ENCODE results near the gene BMPER.

The BMPER gene

GRCh38 chr7:34137176-34137575 lies 231.8 kb downstream of the BMPER start:
- no peak for DNase-seq (ENCODE audit: low spot score)
- TF ChIP-seq, protein P1, sequence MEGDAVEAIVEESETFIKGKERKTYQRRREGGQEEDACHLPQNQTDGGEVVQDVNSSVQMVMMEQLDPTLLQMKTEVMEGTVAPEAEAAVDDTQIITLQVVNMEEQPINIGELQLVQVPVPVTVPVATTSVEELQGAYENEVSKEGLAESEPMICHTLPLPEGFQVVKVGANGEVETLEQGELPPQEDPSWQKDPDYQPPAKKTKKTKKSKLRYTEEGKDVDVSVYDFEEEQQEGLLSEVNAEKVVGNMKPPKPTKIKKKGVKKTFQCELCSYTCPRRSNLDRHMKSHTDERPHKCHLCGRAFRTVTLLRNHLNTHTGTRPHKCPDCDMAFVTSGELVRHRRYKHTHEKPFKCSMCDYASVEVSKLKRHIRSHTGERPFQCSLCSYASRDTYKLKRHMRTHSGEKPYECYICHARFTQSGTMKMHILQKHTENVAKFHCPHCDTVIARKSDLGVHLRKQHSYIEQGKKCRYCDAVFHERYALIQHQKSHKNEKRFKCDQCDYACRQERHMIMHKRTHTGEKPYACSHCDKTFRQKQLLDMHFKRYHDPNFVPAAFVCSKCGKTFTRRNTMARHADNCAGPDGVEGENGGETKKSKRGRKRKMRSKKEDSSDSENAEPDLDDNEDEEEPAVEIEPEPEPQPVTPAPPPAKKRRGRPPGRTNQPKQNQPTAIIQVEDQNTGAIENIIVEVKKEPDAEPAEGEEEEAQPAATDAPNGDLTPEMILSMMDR (IDR thresholded peaks at IDR 0.05; ENCODE audit: borderline replicate concordance, control extremely low read depth, extremely low read depth, insufficient read depth, missing control alignments): no peak
- in situ Hi-C loops (cut with MboI; ENCODE audit: low sequenced_read_pairs, unreplicated experiment): no loop called here

DNA sequence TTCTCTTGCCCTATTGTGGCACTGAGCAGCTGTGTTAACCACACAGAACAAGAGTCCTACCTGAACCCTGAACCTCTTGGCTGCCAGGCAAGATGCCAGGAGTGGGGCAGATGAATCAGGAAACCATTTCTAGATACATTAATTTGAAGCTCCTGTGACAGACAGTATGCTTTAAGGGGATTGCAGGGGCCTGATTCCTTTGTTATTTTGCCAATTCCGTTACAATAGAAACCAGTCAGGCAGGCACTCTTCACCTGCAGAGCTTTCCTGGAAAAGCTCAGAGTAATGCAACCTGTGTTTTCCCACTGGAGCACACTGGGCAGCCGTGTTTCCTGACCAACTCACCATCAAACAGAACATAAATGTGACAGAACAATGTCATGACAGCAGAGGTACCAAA lies 233.1 kb downstream of the BMPER start:
- DNase-seq (ENCODE audit: low spot score): no peak
- in situ Hi-C loops (cut with MboI; ENCODE audit: low sequenced_read_pairs, unreplicated experiment): no loop called here
- TF ChIP-seq, protein P1 (IDR thresholded peaks at IDR 0.05; ENCODE audit: borderline replicate concordance, control extremely low read depth, extremely low read depth, insufficient read depth, missing control alignments): no peak

DNA sequence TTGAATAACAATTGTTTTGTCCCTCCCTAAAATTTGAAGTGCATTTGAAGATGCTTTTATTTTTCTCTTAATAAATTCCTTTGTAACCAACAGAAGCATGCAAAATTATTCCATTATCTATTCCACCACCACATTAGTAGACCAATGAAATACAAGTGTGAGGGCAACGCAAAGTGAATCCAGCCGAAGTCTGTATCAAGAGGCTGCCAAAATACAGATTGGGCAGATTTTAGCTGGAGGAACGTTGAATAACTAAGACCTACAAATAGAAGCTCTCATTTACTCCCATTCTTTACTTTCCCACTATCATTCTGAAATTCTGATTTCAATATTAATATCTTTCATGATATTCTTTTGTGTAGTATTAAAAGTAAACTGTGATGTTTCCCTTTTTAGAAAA lies 233.7 kb downstream of the BMPER start:
- no peak for DNase-seq (ENCODE audit: low spot score)

DNA sequence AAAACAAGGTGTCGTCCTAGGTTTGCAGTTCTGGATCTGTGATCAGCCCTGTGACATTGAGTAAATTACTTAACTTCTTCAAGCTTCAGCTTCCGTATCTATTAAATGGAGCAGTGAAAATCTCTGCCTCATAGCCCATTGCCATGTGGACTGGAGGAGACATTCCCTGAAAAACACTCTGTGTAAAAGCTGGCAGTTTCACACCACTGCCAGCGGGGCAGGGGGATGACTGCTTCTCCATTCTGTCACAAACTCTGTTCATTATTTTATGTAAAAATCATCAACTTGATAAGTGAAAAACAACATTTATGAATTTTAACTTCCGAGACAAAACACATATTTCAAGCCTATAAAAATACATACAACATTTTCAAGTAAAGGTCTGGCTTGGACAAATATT lies 234.7 kb downstream of the BMPER start:
- DNase-seq (ENCODE audit: low spot score): no peak
- TF ChIP-seq, protein P1 (IDR thresholded peaks at IDR 0.05; ENCODE audit: borderline replicate concordance, control extremely low read depth, extremely low read depth, insufficient read depth, missing control alignments): no peak
- in situ Hi-C loops (cut with MboI; ENCODE audit: low sequenced_read_pairs, unreplicated experiment): no loop called here

More for the DNA sequence above, 233.7 kb downstream of the BMPER start:
- TF ChIP-seq, protein P1 (IDR thresholded peaks at IDR 0.05; ENCODE audit: borderline replicate concordance, control extremely low read depth, extremely low read depth, insufficient read depth, missing control alignments): no peak
- in situ Hi-C loops (cut with MboI; ENCODE audit: low sequenced_read_pairs, unreplicated experiment): no loop called here

DNA sequence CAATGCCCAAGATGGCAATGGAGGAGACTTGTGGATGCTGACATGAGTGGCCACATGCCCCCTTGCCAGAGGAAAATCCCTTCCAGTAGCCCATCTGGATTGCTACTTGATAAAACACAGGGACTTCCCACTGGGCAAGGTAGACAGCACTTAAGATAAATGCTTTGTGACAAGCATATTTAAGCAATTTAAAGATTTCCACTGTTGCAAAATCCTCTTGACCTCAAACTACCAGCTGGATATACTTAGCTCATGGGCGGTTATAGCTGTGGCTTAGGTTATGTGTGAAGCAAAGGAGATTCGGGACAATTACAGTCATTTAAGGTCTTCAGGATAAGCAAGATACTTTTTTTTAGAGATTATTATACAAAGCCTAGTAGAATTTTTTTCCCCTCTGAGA lies 238.1 kb downstream of the BMPER start:
- in situ Hi-C loops (cut with MboI; ENCODE audit: low sequenced_read_pairs, unreplicated experiment): no loop called here
- TF ChIP-seq, protein P1 (IDR thresholded peaks at IDR 0.05; ENCODE audit: borderline replicate concordance, control extremely low read depth, extremely low read depth, insufficient read depth, missing control alignments): no peak
- DNase-seq (ENCODE audit: low spot score): no peak

DNA sequence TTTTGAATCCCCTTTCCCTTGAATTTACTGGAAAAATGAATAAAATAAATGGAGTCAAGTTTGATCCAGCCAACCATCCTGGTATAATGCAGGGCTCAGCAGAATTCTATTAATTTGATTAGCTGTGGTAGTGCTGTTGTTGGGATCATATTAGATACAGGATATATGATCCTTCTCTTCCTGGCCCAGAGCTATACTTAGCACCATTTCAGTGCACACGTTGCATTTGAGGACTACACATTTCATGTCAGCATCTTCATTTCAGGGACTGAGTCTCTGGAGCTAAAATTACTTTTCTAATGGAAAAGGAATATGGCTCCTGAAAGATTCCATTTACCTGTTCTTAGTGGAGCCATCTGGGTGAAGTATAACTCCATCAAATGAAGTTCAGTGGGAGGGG lies 240.3 kb downstream of the BMPER start:
- TF ChIP-seq, protein P1 (IDR thresholded peaks at IDR 0.05; ENCODE audit: borderline replicate concordance, control extremely low read depth, extremely low read depth, insufficient read depth, missing control alignments): no peak
- in situ Hi-C loops (cut with MboI; ENCODE audit: low sequenced_read_pairs, unreplicated experiment): no loop called here
- DNase-seq (ENCODE audit: low spot score): no peak

All from GM13976 (cell line).